ENCODE results near the gene KIAA0232. TPM values are rescaled to one million over a fixed set of nuclear protein-coding genes. Genes with fewer than 3 reads are reported as not detected.
A peak's percentile ranks its signal among the peaks of the same experiment; 100 is the strongest.

KIAA0232 gene
- total RNA-seq, 1 experiment from 2014 or later: 5.5 TPM

GRCh38 chr4:6909970-6910339 lies 127.4 kb downstream of the KIAA0232 start:
- intact Hi-C loops (cut with micrococcal nuclease): loop anchor here (5.0 kb wide), 2 partner anchors 77 to 162 kb away; no protein-coding TSS in a partner anchor
- H3K4me1 ChIP-seq (ENCODE audit: insufficient read depth, low read length): peaks cover 8% of the 10 kb centered on the region
- H3K4me3 ChIP-seq (ENCODE audit: low read length): peak overlapping the region; percentile 78
- no peaks in the 10 kb centered on the region for H4K20me1 ChIP-seq (ENCODE audit: low read length)
- no TSS peak for BruUV-seq (replicated peaks)
- no peaks in the 10 kb centered on the region for H3K9me2 ChIP-seq (replicated peaks; ENCODE audit: low read length)
- TF ChIP-seq EZH2 (IDR thresholded peaks at IDR 0.05; ENCODE audit: low read length, unreplicated experiment) (no peak), CTCF (conservative IDR thresholded peaks at IDR 0.05; ENCODE audit: low read depth, low read length) (no peak), EZH2phosphoT487 (IDR thresholded peaks at IDR 0.05; ENCODE audit: borderline replicate concordance, low read length) (no peak)
- H3K9me3 ChIP-seq (ENCODE audit: low read length): no peaks in the 10 kb centered on the region
- H3K4me2 ChIP-seq (ENCODE audit: low read length): peak overlapping the region; percentile 100
- peaks cover 18% of the 10 kb centered on the region for H3K79me2 ChIP-seq (ENCODE audit: low read length)
- POLR2A ChIA-PET (ENCODE audit: unreplicated experiment): no interaction called here
- ATAC-seq: peak; percentile 48
- peak; percentile 8 for DNase-seq
- 0 out of 2 replicates have a peak overlapping the region, but pooled peaks have one; percentile 34 for H2AFZ ChIP-seq (ENCODE audit: low read length)
- no peak overlapping the region for H3K27ac ChIP-seq (ENCODE audit: low read length)
- H3F3A ChIP-seq (ENCODE audit: low read length, unreplicated experiment): no peaks in the 10 kb centered on the region
- peak overlapping the region; percentile 65 for H3K9ac ChIP-seq (ENCODE audit: low read length)
- CTCF ChIA-PET: no interaction called here
- H3K27me3 ChIP-seq (ENCODE audit: low read length): no peaks in the 10 kb centered on the region
- H3K36me3 ChIP-seq (ENCODE audit: low read depth, low read length): no peaks in the 10 kb centered on the region

- Histone ChIP-seq H2AFZ (ENCODE audit: low read length) (0 out of 2 replicates have a peak overlapping the region, but pooled peaks have one; percentile 34), H4K20me1 (ENCODE audit: low read length) (no peaks in the 10 kb centered on the region), H3K79me2 (ENCODE audit: low read length) (peaks cover 23% of the 10 kb centered on the region), H3K9ac (ENCODE audit: low read length) (peak overlapping the region; percentile 65), H3K9me2 (replicated peaks; ENCODE audit: low read length) (no peaks in the 10 kb centered on the region), H3K36me3 (ENCODE audit: low read depth, low read length) (no peaks in the 10 kb centered on the region), H3K4me1 (ENCODE audit: insufficient read depth, low read length) (peaks cover 8% of the 10 kb centered on the region), H3K4me2 (ENCODE audit: low read length) (peak overlapping the region; percentile 100), H3K4me3 (ENCODE audit: low read length) (peak overlapping the region; percentile 78), H3K27ac (ENCODE audit: low read length) (no peak overlapping the region), H3K9me3 (ENCODE audit: low read length) (no peaks in the 10 kb centered on the region), H3F3A (ENCODE audit: low read length, unreplicated experiment) (no peaks in the 10 kb centered on the region), H3K27me3 (ENCODE audit: low read length) (no peaks in the 10 kb centered on the region)
- intact Hi-C loops (cut with micrococcal nuclease): no loop called here
- peak; percentile 14 for DNase-seq
- no TSS peak for BruUV-seq (replicated peaks)
- ATAC-seq: no peak
- TF ChIP-seq EZH2phosphoT487 (IDR thresholded peaks at IDR 0.05; ENCODE audit: borderline replicate concordance, low read length): no peak
- no peak for TF ChIP-seq EZH2 (IDR thresholded peaks at IDR 0.05; ENCODE audit: low read length, unreplicated experiment)
- TF ChIP-seq CTCF (conservative IDR thresholded peaks at IDR 0.05; ENCODE audit: low read depth, low read length): peak; percentile 26
- ChIA-PET POLR2A (ENCODE audit: unreplicated experiment) (interaction anchor here (0.6 kb wide), 1 partner anchor 77 kb away, joined by 3 read pairs; no protein-coding TSS in a partner anchor), CTCF (no interaction called here)
These were observed 127.9 kb downstream of the KIAA0232 start for GRCh38 chr4:6910340-6910959.
